Activated B cell treated with CpG ODN at 0.5 μM for 24 hours (primary cell): ENCODE results near the gene WDR1. TPM values are rescaled to one million over a fixed set of nuclear protein-coding genes. Genes with fewer than 3 reads are reported as not detected.

ENCODE experiments used
- ATAC-seq: fragments of 200-7000 bp; cut with Tn5 transposase; one replicate; pipeline ENCODE4 v1.10.0; 2021; ENCODE audit warnings: low read depth, mild to moderate bottlenecking, moderate library complexity
- CTCF ChIA-PET: fragments of 350-600 bp; sonication (Branson Sonifier 250); formaldehyde crosslinking; loops from one replicate; lab custom pipeline; 2021; ENCODE audit warnings: antibody characterized with exemption; lab: Charles Lee
- POLR2A ChIA-PET: fragments of 350-600 bp; sonication (Branson Sonifier 250); formaldehyde crosslinking; loops from one replicate; lab custom pipeline; 2021; ENCODE audit warnings: antibody characterized with exemption; lab: Charles Lee
- DNase-seq: peaks from one replicate; pipeline ENCODE4 v3.0.0; 2022
- H3K27ac Mint-ChIP-seq: one replicate; pipeline ENCODE4 v1.8.0; 2020; ENCODE audit warnings: mixed read lengths
- H3K27me3 Mint-ChIP-seq: one replicate; pipeline ENCODE4 v1.8.0; 2021; ENCODE audit warnings: mixed read lengths
- H3K36me3 Mint-ChIP-seq: one replicate; pipeline ENCODE4 v1.8.0; 2021; ENCODE audit warnings: low read depth, mixed read lengths
- H3K4me1 Mint-ChIP-seq: one replicate; pipeline ENCODE4 v1.8.0; 2021; ENCODE audit warnings: mixed read lengths
- H3K4me3 Mint-ChIP-seq: one replicate; pipeline ENCODE4 v1.8.0; 2020; ENCODE audit warnings: mild to moderate bottlenecking, mixed read lengths
- H3K9me3 Mint-ChIP-seq: one replicate; pipeline ENCODE4 v1.8.0; 2020; ENCODE audit warnings: mixed read lengths
- intact Hi-C: fragments of 100-400 bp; cut with micrococcal nuclease; formaldehyde crosslinking; loops from one replicate; pipeline ENCODE4 v1.15.1; 2024
- total RNA-seq: library from RNA; stranded (reverse); gene quantifications from 2 replicates; pipeline ENCODE4 v1.2.3, GENCODE V29; 2022
- TF ChIP-seq, protein P1 (sequence below): fragments of 200-600 bp; IDR thresholded peaks from one replicate; pipeline ENCODE4 v1.8.0; 2022; ENCODE audit warnings: antibody characterized with exemption, mild to moderate bottlenecking

WDR1 gene
- total RNA-seq, 1 donor from 2014 or later: 337 TPM

DNA sequence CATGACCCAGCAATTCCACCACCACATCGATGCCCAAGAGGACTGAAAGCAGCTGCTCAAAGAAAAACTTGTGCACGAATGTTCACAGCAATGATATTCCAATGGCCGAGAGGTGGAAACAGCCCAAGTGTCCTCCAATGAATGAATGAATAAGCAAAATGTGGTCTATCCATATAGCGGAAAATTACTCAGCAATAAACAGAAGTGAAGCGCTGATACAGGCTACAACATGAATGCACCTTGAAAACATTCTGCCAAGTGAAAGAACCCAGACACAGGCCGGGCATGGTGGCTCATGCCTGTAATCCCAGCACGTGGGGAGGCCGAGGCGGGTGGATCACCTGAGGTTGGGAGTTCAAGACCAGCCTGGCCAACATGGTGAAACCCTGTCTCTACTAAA, 90.1 kb downstream of the WDR1 start:
- TF ChIP-seq, protein P1, sequence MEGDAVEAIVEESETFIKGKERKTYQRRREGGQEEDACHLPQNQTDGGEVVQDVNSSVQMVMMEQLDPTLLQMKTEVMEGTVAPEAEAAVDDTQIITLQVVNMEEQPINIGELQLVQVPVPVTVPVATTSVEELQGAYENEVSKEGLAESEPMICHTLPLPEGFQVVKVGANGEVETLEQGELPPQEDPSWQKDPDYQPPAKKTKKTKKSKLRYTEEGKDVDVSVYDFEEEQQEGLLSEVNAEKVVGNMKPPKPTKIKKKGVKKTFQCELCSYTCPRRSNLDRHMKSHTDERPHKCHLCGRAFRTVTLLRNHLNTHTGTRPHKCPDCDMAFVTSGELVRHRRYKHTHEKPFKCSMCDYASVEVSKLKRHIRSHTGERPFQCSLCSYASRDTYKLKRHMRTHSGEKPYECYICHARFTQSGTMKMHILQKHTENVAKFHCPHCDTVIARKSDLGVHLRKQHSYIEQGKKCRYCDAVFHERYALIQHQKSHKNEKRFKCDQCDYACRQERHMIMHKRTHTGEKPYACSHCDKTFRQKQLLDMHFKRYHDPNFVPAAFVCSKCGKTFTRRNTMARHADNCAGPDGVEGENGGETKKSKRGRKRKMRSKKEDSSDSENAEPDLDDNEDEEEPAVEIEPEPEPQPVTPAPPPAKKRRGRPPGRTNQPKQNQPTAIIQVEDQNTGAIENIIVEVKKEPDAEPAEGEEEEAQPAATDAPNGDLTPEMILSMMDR: no peak
- intact Hi-C loops: loop anchor here (10.0 kb wide), 1 partner anchor 1398 kb away; the partner anchor contains the start of gene HS3ST1
- Mint-ChIP-seq H3K27me3 (peaks cover 6% of the 10 kb centered on the region), H3K9me3 (no peaks in the 10 kb centered on the region), H3K27ac (no peak overlapping the region), H3K4me1 (peaks cover 24% of the 10 kb centered on the region), H3K4me3 (no peak overlapping the region), H3K36me3 (no peaks in the 10 kb centered on the region)
- CTCF ChIA-PET: no interaction called here
- POLR2A ChIA-PET: no interaction called here
- DNase-seq (no peak), ATAC-seq (no peak)

DNA sequence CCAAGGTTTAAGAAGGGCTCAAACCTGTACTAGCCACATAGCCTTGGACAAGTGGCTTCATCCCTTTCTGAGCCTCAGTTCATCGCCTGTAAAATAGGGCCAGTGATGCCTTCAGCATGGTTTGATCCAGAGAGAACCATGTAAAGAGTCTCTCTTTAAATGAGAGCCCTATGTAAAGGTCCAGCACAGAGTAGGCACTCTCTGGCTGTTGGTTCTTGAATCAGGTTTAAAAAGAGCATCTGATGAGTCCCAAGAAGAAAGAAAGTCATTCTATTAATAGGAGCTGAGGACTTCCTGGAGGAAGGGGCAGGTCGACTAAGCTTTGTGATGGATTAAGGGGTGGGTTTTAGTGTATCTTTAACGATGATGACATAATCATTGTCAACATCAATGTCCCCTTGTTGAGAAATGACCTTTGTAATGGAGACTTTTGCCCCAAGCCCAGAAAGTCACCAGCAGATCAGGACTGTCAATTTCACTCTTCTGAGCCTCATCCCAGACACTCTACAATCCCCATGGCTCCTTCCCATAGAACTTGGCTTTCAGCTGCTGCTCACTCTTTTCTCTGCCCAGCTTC, 91.3 kb downstream of the WDR1 start:
- intact Hi-C loops: loop anchor here (10.0 kb wide), 1 partner anchor 1399 kb away; the partner anchor contains the start of gene HS3ST1

More for the DNA sequence above, 91.3 kb downstream of the WDR1 start:
- H3K4me1 Mint-ChIP-seq: peaks cover 28% of the 10 kb centered on the region
- no peak overlapping the region for H3K4me3 Mint-ChIP-seq
- CTCF ChIA-PET: no interaction called here
- H3K27me3 Mint-ChIP-seq: peaks cover 6% of the 10 kb centered on the region
- TF ChIP-seq, protein P1: no peak
- DNase-seq (no peak), ATAC-seq (no peak)
- no peaks in the 10 kb centered on the region for H3K36me3 Mint-ChIP-seq
- H3K9me3 Mint-ChIP-seq: no peaks in the 10 kb centered on the region
- no peak overlapping the region for H3K27ac Mint-ChIP-seq
- POLR2A ChIA-PET: no interaction called here

Other genes starting within 250 kb of the WDR1 start
- 1.1 and 1.2 TPM in 2 replicates for gene SLC2A9, start 95.3 kb downstream of the WDR1 start, total RNA-seq